ENCODE measurements around the gene LSS. TPM values are rescaled to one million over a fixed set of nuclear protein-coding genes. Genes with fewer than 3 reads are reported as not detected.

LSS gene
- total RNA-seq, 1 experiment from 2014 or later: 45.7 TPM

DNA sequence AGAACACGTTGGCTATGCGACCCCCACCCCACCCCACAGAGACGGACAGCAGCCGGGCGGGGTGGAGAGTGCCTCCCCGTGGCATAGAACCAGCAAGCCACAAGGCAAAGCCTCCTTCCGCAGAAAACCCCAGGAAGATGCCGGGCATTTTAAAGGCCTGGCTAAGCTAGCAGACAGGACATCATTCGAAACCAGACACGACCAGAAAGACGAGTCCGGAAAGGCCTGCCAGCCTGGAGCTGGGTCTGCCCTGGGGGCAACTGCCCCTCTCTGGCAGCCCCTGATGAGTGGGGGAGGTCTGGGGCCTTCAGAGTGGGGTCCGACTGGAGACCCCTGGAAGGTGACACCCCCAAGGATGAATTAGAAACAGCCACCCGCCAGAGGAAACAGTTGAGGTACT lies 81.7 kb downstream of the LSS start:
- no peak for ATAC-seq
- ChIA-PET POLR2A (ENCODE audit: unreplicated experiment) (no interaction called here), CTCF (interaction anchor here (0.7 kb wide), 1 partner anchor 173 kb away, joined by 5 read pairs; no protein-coding TSS in a partner anchor)
- H3K9me3 ChIP-seq (ENCODE audit: low read length): no peaks in the 10 kb centered on the region
- intact Hi-C loops (cut with micrococcal nuclease): loop anchor here (2.0 to 5.0 kb wide), 2 partner anchors 42 to 140 kb away; partner anchors contain the start of genes MCM3AP and YBEY
- H2AFZ ChIP-seq (ENCODE audit: low read length): 0 out of 2 replicates have a peak overlapping the region, but pooled peaks have one; percentile 16
- H3K4me1 ChIP-seq (ENCODE audit: insufficient read depth, low read length): peaks cover 5% of the 10 kb centered on the region; the same call in 1 of the 2 replicates
- no TSS peak for BruUV-seq (replicated peaks)
- TF ChIP-seq EZH2 (IDR thresholded peaks at IDR 0.05; ENCODE audit: low read length, unreplicated experiment) (no peak), EZH2phosphoT487 (IDR thresholded peaks at IDR 0.05; ENCODE audit: borderline replicate concordance, low read length) (no peak), CTCF (conservative IDR thresholded peaks at IDR 0.05; ENCODE audit: low read depth, low read length) (no peak)
- H3K9me2 ChIP-seq (replicated peaks; ENCODE audit: low read length): no peaks in the 10 kb centered on the region
- H3K9ac ChIP-seq (ENCODE audit: low read length): no peak overlapping the region
- no peak overlapping the region for H3K4me3 ChIP-seq (ENCODE audit: low read length)
- no peaks in the 10 kb centered on the region for H3K36me3 ChIP-seq (ENCODE audit: low read depth, low read length)
- no peaks in the 10 kb centered on the region for H4K20me1 ChIP-seq (ENCODE audit: low read length)
- no peak for DNase-seq
- no peaks in the 10 kb centered on the region for H3K27me3 ChIP-seq (ENCODE audit: low read length)
- H3F3A ChIP-seq (ENCODE audit: low read length, unreplicated experiment): peaks cover 7% of the 10 kb centered on the region
- H3K79me2 ChIP-seq (ENCODE audit: low read length): no peaks in the 10 kb centered on the region
- no peak overlapping the region for H3K27ac ChIP-seq (ENCODE audit: low read length)
- H3K4me2 ChIP-seq (ENCODE audit: low read length): no peak overlapping the region

- POLR2A ChIA-PET (ENCODE audit: unreplicated experiment): no interaction called here
- H3F3A ChIP-seq (ENCODE audit: low read length, unreplicated experiment): peaks cover 7% of the 10 kb centered on the region
These were observed 82.5 kb downstream of the LSS start for GRCh38 chr21:46145840-46146691.

DNA sequence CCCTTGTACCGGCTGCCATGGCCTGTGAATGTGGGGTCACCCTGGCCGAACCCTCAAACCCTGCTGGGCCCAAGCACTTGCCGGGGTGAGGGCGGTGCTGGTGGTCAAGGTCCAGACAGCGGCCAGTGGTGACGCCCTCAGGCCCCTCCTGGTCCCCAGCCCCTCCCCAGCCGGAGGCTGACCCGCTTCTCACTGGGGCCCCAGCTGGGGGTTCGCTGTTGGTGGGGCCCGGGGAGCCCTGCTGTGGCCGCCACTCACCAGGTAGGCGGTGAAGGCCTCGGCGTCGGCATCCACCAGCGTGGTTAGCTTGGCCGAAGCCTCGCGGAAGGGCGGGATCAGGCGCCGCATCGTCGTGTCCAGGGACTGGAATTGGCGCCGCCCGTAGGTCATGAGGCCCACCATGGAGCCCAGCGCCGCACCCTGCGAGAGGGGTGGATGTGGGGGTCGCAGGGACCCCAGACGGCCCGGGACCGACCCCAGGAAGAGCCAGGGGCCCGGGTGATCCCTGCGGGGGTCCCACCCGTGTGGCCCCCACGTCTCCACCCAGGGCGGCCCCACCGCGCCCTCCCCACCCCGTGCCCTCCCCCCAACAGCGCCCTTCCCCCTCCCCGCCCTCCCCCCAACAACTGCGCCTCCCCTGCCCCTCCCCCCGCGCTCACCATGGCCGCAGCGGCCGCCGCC lies 83.3 kb downstream of the LSS start:
- peaks cover 7% of the 10 kb centered on the region for H3F3A ChIP-seq (ENCODE audit: low read length, unreplicated experiment)
- H3K27me3 ChIP-seq (ENCODE audit: low read length): no peaks in the 10 kb centered on the region
- no peaks in the 10 kb centered on the region for H3K9me2 ChIP-seq (replicated peaks; ENCODE audit: low read length)
- BruUV-seq (replicated peaks): no TSS peak
- CTCF ChIA-PET: no interaction called here
- no peak overlapping the region for H3K9ac ChIP-seq (ENCODE audit: low read length)
- no peaks in the 10 kb centered on the region for H3K9me3 ChIP-seq (ENCODE audit: low read length)
- intact Hi-C loops (cut with micrococcal nuclease): loop anchor here (5.0 kb wide), 1 partner anchor 142 kb away; the partner anchor contains the start of genes MCM3AP and YBEY
- DNase-seq: no peak
- H4K20me1 ChIP-seq (ENCODE audit: low read length): no peaks in the 10 kb centered on the region
- H3K79me2 ChIP-seq (ENCODE audit: low read length): no peaks in the 10 kb centered on the region
- ATAC-seq: no peak
- H3K4me1 ChIP-seq (ENCODE audit: insufficient read depth, low read length): peaks cover 5% of the 10 kb centered on the region; the same call in 1 of the 2 replicates
- POLR2A ChIA-PET (ENCODE audit: unreplicated experiment): no interaction called here
- H3K4me3 ChIP-seq (ENCODE audit: low read length): no peak overlapping the region
- H3K4me2 ChIP-seq (ENCODE audit: low read length): no peak overlapping the region
- H3K36me3 ChIP-seq (ENCODE audit: low read depth, low read length): no peaks in the 10 kb centered on the region
- no peak overlapping the region for H3K27ac ChIP-seq (ENCODE audit: low read length)
- no peak overlapping the region for H2AFZ ChIP-seq (ENCODE audit: low read length)
- TF ChIP-seq EZH2 (IDR thresholded peaks at IDR 0.05; ENCODE audit: low read length, unreplicated experiment) (no peak), CTCF (conservative IDR thresholded peaks at IDR 0.05; ENCODE audit: low read depth, low read length) (no peak), EZH2phosphoT487 (IDR thresholded peaks at IDR 0.05; ENCODE audit: borderline replicate concordance, low read length) (no peak)

More at GRCh38 chr21:46145840-46146691, 82.5 kb downstream of the LSS start:
- DNase-seq (no peak), ATAC-seq (no peak)
- H2AFZ ChIP-seq (ENCODE audit: low read length): no peak overlapping the region
- peaks cover 5% of the 10 kb centered on the region; the same call in 1 of the 2 replicates for H3K4me1 ChIP-seq (ENCODE audit: insufficient read depth, low read length)
- H4K20me1 ChIP-seq (ENCODE audit: low read length): no peaks in the 10 kb centered on the region
- H3K9ac ChIP-seq (ENCODE audit: low read length): no peak overlapping the region
- no TSS peak for BruUV-seq (replicated peaks)
- H3K4me2 ChIP-seq (ENCODE audit: low read length): no peak overlapping the region
- no peak for TF ChIP-seq EZH2phosphoT487 (IDR thresholded peaks at IDR 0.05; ENCODE audit: borderline replicate concordance, low read length)
- no peaks in the 10 kb centered on the region for H3K27me3 ChIP-seq (ENCODE audit: low read length)
- no peaks in the 10 kb centered on the region for H3K36me3 ChIP-seq (ENCODE audit: low read depth, low read length)
- CTCF ChIA-PET: no interaction called here
- no peak overlapping the region for H3K27ac ChIP-seq (ENCODE audit: low read length)
- H3K9me3 ChIP-seq (ENCODE audit: low read length): no peaks in the 10 kb centered on the region
- no peaks in the 10 kb centered on the region for H3K79me2 ChIP-seq (ENCODE audit: low read length)
- intact Hi-C loops (cut with micrococcal nuclease): loop anchor here (2.0 to 5.0 kb wide), 2 partner anchors 43 to 141 kb away; partner anchors contain the start of genes MCM3AP and YBEY
- no peak overlapping the region for H3K4me3 ChIP-seq (ENCODE audit: low read length)
- H3K9me2 ChIP-seq (replicated peaks; ENCODE audit: low read length): no peaks in the 10 kb centered on the region
